Esophagus muscularis mucosa (tissue), 4 donors: Measurements from ENCODE around the gene SNCB.

ENCODE experiments used
- EP300 ChIP-seq: sonication (generic); formaldehyde crosslinking; IDR thresholded peaks from one replicate; pipeline ENCODE4 v1.6.1; 2017; ENCODE audit warnings: antibody characterized with exemption
- POLR2A ChIP-seq: fragments of 450-650 bp; IDR thresholded peaks from one replicate; pipeline ENCODE4 v1.6.1; 2017; ENCODE audit warnings: antibody characterized with exemption, moderate library complexity, mild to moderate bottlenecking, low read depth
- TF ChIP-seq, protein P1 (sequence below), 3 experiments: fragments of 200-600 bp in 2 of 3; fragments of 450-650 bp in 1 of 3; sonication (generic) in 2 of 3; IDR thresholded peaks; one replicate each; pipeline ENCODE4 v1.5.1; 2017 to 2019; ENCODE audit warnings: antibody characterized with exemption in 3 of 3, mild to moderate bottlenecking in 2 of 3, moderate library complexity in 1 of 3

DNA sequence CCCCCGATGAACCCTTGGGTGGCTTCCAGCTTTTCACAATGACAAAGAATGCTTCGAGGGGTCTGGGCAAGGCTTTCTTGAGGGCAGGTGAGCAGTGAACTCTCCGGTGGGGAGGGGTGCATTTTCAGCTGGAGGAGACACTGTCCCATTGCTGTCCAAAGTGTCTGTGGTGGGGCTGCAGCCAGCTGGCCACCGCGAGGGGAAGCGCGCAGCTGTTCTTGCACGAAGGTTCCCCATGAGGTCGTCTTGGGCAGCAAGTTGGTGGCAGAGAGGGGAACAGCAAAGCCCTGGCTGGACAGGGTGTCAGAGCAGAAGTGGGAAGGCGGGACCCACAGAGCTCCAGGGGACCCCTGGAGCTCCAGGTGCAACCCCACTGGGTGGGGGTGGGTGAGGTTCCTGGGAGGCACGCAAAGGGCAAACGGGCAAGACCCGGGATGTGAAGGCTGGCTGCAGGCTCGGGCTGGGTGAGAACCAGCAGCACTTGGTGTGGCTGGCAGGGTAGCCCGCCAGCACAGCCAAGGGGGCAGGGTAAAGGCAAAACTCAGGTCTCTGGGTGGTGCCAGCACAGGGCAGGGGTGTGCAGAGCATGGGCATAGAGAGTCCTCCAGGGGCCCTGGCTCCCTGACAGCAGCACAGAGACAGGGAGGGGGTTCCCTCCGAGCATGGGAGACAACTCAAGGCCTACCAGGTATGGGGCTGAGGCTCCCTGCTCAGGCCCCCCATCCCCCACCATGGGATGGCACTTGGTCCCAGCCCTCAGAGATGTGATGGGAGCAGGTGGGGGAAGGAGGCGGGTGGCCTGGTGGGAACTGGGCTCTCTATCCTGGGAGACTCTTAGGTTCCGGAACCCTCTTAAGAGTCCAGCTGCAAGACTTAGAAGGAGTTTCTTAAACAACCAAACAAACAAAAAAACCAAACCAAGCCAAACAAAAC lies 43.6 kb upstream of the SNCB start:
- TF ChIP-seq, protein P1, sequence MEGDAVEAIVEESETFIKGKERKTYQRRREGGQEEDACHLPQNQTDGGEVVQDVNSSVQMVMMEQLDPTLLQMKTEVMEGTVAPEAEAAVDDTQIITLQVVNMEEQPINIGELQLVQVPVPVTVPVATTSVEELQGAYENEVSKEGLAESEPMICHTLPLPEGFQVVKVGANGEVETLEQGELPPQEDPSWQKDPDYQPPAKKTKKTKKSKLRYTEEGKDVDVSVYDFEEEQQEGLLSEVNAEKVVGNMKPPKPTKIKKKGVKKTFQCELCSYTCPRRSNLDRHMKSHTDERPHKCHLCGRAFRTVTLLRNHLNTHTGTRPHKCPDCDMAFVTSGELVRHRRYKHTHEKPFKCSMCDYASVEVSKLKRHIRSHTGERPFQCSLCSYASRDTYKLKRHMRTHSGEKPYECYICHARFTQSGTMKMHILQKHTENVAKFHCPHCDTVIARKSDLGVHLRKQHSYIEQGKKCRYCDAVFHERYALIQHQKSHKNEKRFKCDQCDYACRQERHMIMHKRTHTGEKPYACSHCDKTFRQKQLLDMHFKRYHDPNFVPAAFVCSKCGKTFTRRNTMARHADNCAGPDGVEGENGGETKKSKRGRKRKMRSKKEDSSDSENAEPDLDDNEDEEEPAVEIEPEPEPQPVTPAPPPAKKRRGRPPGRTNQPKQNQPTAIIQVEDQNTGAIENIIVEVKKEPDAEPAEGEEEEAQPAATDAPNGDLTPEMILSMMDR (IDR thresholded peaks at IDR 0.05) = no peak
- no peak for TF ChIP-seq POLR2A
- no peak for TF ChIP-seq EP300
